GM12878 (cell line): Measurements from ENCODE around the gene ENOX1.

Source experiments
- BRCA1 ChIP-seq: IDR thresholded peaks from 2 replicates; pipeline ENCODE4 v1.6.1; 2011; ENCODE audit warnings: low read depth, low read length, improper control_type of control experiment
- CEBPB ChIP-seq, 2 experiments: fragments of 150-350 bp in 1 of 2; IDR thresholded peaks; 2 replicates each; pipeline ENCODE4 v1.6.1; 2012 to 2014; ENCODE audit warnings: low read depth in 2 of 2, low read length in 2 of 2, borderline replicate concordance in 1 of 2, inconsistent platforms in 1 of 2
- CTCF ChIP-seq, 3 experiments: IDR thresholded peaks in 2 of 3; conservative IDR thresholded peaks in 1 of 3; 2 replicates each; pipeline ENCODE4 v1.5.1; 2011; ENCODE audit warnings: low read depth in 3 of 3, low read length in 3 of 3, mild to moderate bottlenecking in 3 of 3, control low read depth in 2 of 3, moderate library complexity in 2 of 3, inconsistent platforms in 1 of 3, mixed read lengths in 1 of 3; ENCODE audit not compliant: control insufficient read depth in 2 of 3, insufficient read depth in 1 of 3; ENCODE audit errors: extremely low read depth in 1 of 3
- EZH2 ChIP-seq: IDR thresholded peaks from 2 replicates; pipeline ENCODE4 v1.6.1; 2012; ENCODE audit warnings: low read depth, mild to moderate bottlenecking, control low read depth, inconsistent platforms, low read length, borderline replicate concordance; ENCODE audit not compliant: control insufficient read depth
- JUNB ChIP-seq: IDR thresholded peaks from 2 replicates; pipeline ENCODE4 v1.6.1; 2016; ENCODE audit warnings: antibody characterized with exemption, mild to moderate bottlenecking
- LARP7 ChIP-seq: fragments of 450-650 bp; IDR thresholded peaks from 2 replicates; pipeline ENCODE4 v1.6.1; 2017; ENCODE audit warnings: mild to moderate bottlenecking
- NRF1 ChIP-seq: conservative IDR thresholded peaks from 2 replicates; pipeline ENCODE4 v1.6.1; 2011; ENCODE audit warnings: mild to moderate bottlenecking, low read depth, low read length, improper control_type of control experiment
- POLR2AphosphoS5 ChIP-seq: IDR thresholded peaks from 2 replicates; pipeline ENCODE4 v1.6.1; 2011; ENCODE audit warnings: mild to moderate bottlenecking, low read length, inconsistent platforms
- RELA ChIP-seq: fragments of 450-650 bp; IDR thresholded peaks from 2 replicates; pipeline ENCODE4 v1.8.0; 2014; ENCODE audit warnings: borderline replicate concordance; ENCODE audit not compliant: partially characterized antibody
- SP1 ChIP-seq: IDR thresholded peaks from one replicate; pipeline ENCODE4 v1.6.1; 2011; ENCODE audit warnings: low read depth, low read length
- ZNF274 ChIP-seq: IDR thresholded peaks from one replicate; pipeline ENCODE4 v1.8.0; 2011; ENCODE audit not compliant: insufficient read length, insufficient read depth

GRCh38 chr13:43235028-43235427 lies 551.7 kb downstream of the ENOX1 start:
- TF ChIP-seq POLR2AphosphoS5 (no peak), JUNB (no peak), SP1 (no peak), NRF1 (no peak), EZH2 (no peak), ZNF274 (no peak), CTCF (IDR thresholded peaks at IDR 0.05 in 2 of 3, conservative IDR thresholded peaks at IDR 0.05 in 1 of 3; ENCODE audit: control insufficient read depth in 2 of 3, extremely low read depth in 1 of 3, insufficient read depth in 1 of 3, low read depth in 3 of 3, low read length in 3 of 3) (no peak), CEBPB (IDR thresholded peaks at IDR 0.05; ENCODE audit: borderline replicate concordance in 1 of 2, low read depth in 2 of 2, low read length in 2 of 2) (no peak), BRCA1 (no peak), RELA (no peak), LARP7 (no peak)
